Astrocyte of the cerebellum (primary cell): ENCODE data around the gene SERPINB4.

Source experiments
- DNase-seq: peaks from one replicate; pipeline ENCODE4 v3.0.0-alpha.2; 2011; ENCODE audit warnings: low read depth
- H3K4me3 ChIP-seq: 2 replicates; pipeline ENCODE4 v1.5.1; 2011; ENCODE audit warnings: mild to moderate bottlenecking, low read depth, low read length, moderate library complexity
- in situ Hi-C: cut with HindIII; loops from 2 replicates; pipeline ENCODE4 v1.10.0; 2017; ENCODE audit warnings: low sequenced_read_pairs
- TF ChIP-seq, protein P1 (sequence below): IDR thresholded peaks from 2 replicates; pipeline ENCODE4 v1.5.1; 2012; ENCODE audit warnings: low read length, low read depth, moderate library complexity, mild to moderate bottlenecking; ENCODE audit errors: missing control alignments

SERPINB4 gene

DNA sequence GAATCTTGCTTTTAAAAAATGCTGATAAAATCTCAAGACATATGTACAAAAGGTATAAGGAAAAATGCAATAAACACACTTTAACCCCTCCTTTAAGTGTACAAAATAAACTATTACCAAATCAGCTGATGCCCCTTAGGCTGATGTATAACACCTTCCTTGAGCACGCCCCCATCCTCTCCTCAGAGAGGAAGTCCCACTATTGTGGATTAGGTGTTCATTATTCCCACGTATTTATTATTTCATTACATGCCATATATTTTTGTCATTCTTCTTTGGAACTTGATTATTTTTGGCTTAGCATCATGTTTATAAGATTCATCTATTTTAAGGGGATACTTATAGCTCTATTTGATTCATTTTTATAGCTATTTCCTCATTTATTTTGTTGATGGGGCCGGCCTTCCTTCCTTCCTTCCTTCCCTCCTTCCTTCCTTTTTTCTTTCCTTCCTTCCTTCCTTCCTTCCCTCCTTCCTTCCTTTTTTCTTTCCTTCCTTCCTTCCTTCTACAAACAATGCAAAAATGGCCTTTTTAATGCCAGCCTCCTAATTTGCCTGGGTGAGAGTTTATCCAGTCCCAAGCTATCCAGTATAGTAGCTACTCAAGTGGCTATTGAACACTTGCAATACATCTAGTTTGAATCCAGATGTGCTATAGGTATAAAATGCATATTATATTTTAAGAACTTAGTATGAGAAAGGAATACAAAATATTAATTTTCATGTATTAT is 52.9 kb downstream of the SERPINB4 start:
- in situ Hi-C loops, result no loop called here
- TF ChIP-seq, protein P1, sequence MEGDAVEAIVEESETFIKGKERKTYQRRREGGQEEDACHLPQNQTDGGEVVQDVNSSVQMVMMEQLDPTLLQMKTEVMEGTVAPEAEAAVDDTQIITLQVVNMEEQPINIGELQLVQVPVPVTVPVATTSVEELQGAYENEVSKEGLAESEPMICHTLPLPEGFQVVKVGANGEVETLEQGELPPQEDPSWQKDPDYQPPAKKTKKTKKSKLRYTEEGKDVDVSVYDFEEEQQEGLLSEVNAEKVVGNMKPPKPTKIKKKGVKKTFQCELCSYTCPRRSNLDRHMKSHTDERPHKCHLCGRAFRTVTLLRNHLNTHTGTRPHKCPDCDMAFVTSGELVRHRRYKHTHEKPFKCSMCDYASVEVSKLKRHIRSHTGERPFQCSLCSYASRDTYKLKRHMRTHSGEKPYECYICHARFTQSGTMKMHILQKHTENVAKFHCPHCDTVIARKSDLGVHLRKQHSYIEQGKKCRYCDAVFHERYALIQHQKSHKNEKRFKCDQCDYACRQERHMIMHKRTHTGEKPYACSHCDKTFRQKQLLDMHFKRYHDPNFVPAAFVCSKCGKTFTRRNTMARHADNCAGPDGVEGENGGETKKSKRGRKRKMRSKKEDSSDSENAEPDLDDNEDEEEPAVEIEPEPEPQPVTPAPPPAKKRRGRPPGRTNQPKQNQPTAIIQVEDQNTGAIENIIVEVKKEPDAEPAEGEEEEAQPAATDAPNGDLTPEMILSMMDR, result no peak
- no peak for DNase-seq
- no peak overlapping the region for H3K4me3 ChIP-seq

GRCh38 chr18:63590373-63590772 is 53.7 kb downstream of the SERPINB4 start:
- no peak overlapping the region for H3K4me3 ChIP-seq
- DNase-seq, result no peak
- TF ChIP-seq, protein P1, result no peak
- in situ Hi-C loops, result no loop called here

GRCh38 chr18:63588909-63589308 is 55.1 kb downstream of the SERPINB4 start:
- TF ChIP-seq, protein P1, result no peak
- in situ Hi-C loops, result no loop called here
- no peak for DNase-seq
- H3K4me3 ChIP-seq, result no peak overlapping the region
